Measurements from ENCODE around the gene MYL7. TPM values are rescaled to one million over a fixed set of nuclear protein-coding genes. Genes with fewer than 3 reads are reported as not detected.

The MYL7 gene
- total RNA-seq, 5 donors from 2014 or later (not counting 1 experiment from before 2014, with no cell fraction given) = not detected

- Histone ChIP-seq H3K27ac (ENCODE audit: low read length) (no peak overlapping the region), H3K9me3 (no peaks in the 10 kb centered on the region), H3K36me3 (ENCODE audit: control insufficient read depth in 2 of 2, extremely low read depth in 1 of 2, insufficient read depth in 1 of 2, low read length in 1 of 2) (no peaks in the 10 kb centered on the region), H3K4me3 (ENCODE audit: control insufficient read depth in 1 of 2, extremely low read depth in 1 of 2, low read length in 1 of 2) (no peak overlapping the region), H3K4me1 (ENCODE audit: control insufficient read depth in 1 of 2, extremely low read depth in 1 of 2, insufficient read depth in 2 of 2, low read length in 2 of 2) (no peaks in the 10 kb centered on the region), H3K27me3 (replicated peaks in 1 of 2; ENCODE audit: control insufficient read depth in 2 of 2, extremely low read depth in 1 of 2, insufficient read depth in 2 of 2, low read length in 1 of 2) (peaks cover 0 to 27% of the 10 kb centered on the region in 2 experiments)
- Mint-ChIP-seq H3K4me3 (no peak overlapping the region), H3K4me1 (no peaks in the 10 kb centered on the region), H3K27me3 (peaks cover 0 to 3% of the 10 kb centered on the region in 2 donors), H3K9me3 (no peaks in the 10 kb centered on the region), H3K36me3 (no peaks in the 10 kb centered on the region), H3K27ac (no peak overlapping the region)
- 88% methylated on average over 15 of the region's 15 CpGs for WGBS (ENCODE audit: insufficient coverage)
- DNase-seq (no peak), ATAC-seq (replicated peaks in 1 of 4) (no peak)
- CTCF ChIA-PET = no interaction called here
- POLR2A ChIA-PET = no interaction called here
These were observed 16.3 kb upstream of the MYL7 start for GRCh38 chr7:44157116-44158080.

GRCh38 chr7:44156453-44157010 lies 15.4 kb upstream of the MYL7 start:
- H3K27me3 ChIP-seq (replicated peaks in 1 of 2; ENCODE audit: control insufficient read depth in 2 of 2, extremely low read depth in 1 of 2, insufficient read depth in 2 of 2, low read length in 1 of 2) = peaks cover 0 to 23% of the 10 kb centered on the region in 2 experiments
- CTCF ChIA-PET = no interaction called here
- Mint-ChIP-seq H3K4me1 (no peaks in the 10 kb centered on the region), H3K27ac (no peak overlapping the region), H3K27me3 (no peaks in the 10 kb centered on the region), H3K4me3 (no peak overlapping the region), H3K36me3 (no peaks in the 10 kb centered on the region), H3K9me3 (no peaks in the 10 kb centered on the region)
- 83% methylated on average over 1 of the region's 4 CpGs for WGBS (ENCODE audit: insufficient coverage)
- H3K9me3 ChIP-seq = no peaks in the 10 kb centered on the region
- DNase-seq = no peak
- H3K4me3 ChIP-seq (ENCODE audit: control insufficient read depth in 1 of 2, extremely low read depth in 1 of 2, low read length in 1 of 2) = no peak overlapping the region
- H3K4me1 ChIP-seq (ENCODE audit: control insufficient read depth in 1 of 2, extremely low read depth in 1 of 2, insufficient read depth in 2 of 2, low read length in 2 of 2) = no peaks in the 10 kb centered on the region
- no peaks in the 10 kb centered on the region for H3K36me3 ChIP-seq (ENCODE audit: control insufficient read depth in 2 of 2, extremely low read depth in 1 of 2, insufficient read depth in 1 of 2, low read length in 1 of 2)
- no peak for ATAC-seq (replicated peaks in 1 of 4)
- POLR2A ChIA-PET = no interaction called here
- no peak overlapping the region for H3K27ac ChIP-seq (ENCODE audit: low read length)

GRCh38 chr7:44155191-44156185 lies 14.4 kb upstream of the MYL7 start:
- peaks cover 0 to 23% of the 10 kb centered on the region in 2 experiments for H3K27me3 ChIP-seq (replicated peaks in 1 of 2; ENCODE audit: control insufficient read depth in 2 of 2, extremely low read depth in 1 of 2, insufficient read depth in 2 of 2, low read length in 1 of 2)
- ATAC-seq (replicated peaks in 1 of 4) (no peak), DNase-seq (no peak)
- H3K4me3 Mint-ChIP-seq = no peak overlapping the region
- no peaks in the 10 kb centered on the region for H3K36me3 ChIP-seq (ENCODE audit: control insufficient read depth in 2 of 2, extremely low read depth in 1 of 2, insufficient read depth in 1 of 2, low read length in 1 of 2)
- no peaks in the 10 kb centered on the region for H3K9me3 Mint-ChIP-seq
- WGBS (ENCODE audit: insufficient coverage) = 77% methylated on average over 7 of the region's 8 CpGs
- ChIA-PET CTCF (no interaction called here), POLR2A (no interaction called here)
- H3K4me1 Mint-ChIP-seq = no peaks in the 10 kb centered on the region
- no peak overlapping the region for H3K4me3 ChIP-seq (ENCODE audit: control insufficient read depth in 1 of 2, extremely low read depth in 1 of 2, low read length in 1 of 2)
- no peaks in the 10 kb centered on the region for H3K36me3 Mint-ChIP-seq
- no peaks in the 10 kb centered on the region for H3K4me1 ChIP-seq (ENCODE audit: control insufficient read depth in 1 of 2, extremely low read depth in 1 of 2, insufficient read depth in 2 of 2, low read length in 2 of 2)
- no peak overlapping the region for H3K27ac Mint-ChIP-seq
- no peaks in the 10 kb centered on the region for H3K27me3 Mint-ChIP-seq
- H3K9me3 ChIP-seq = no peaks in the 10 kb centered on the region
- no peak overlapping the region for H3K27ac ChIP-seq (ENCODE audit: low read length)

GRCh38 chr7:44154703-44155102 lies 13.6 kb upstream of the MYL7 start:
- no peaks in the 10 kb centered on the region for H3K4me1 ChIP-seq (ENCODE audit: control insufficient read depth in 1 of 2, extremely low read depth in 1 of 2, insufficient read depth in 2 of 2, low read length in 2 of 2)
- no peaks in the 10 kb centered on the region for H3K36me3 Mint-ChIP-seq
- WGBS (ENCODE audit: insufficient coverage) = 60% methylated on average over 1 of the region's 3 CpGs
- no peak overlapping the region for H3K4me3 Mint-ChIP-seq
- no peak overlapping the region for H3K4me3 ChIP-seq (ENCODE audit: control insufficient read depth in 1 of 2, extremely low read depth in 1 of 2, low read length in 1 of 2)
- no peak overlapping the region for H3K27ac ChIP-seq (ENCODE audit: low read length)
- ATAC-seq (replicated peaks in 1 of 4) = no peak
- DNase-seq = no peak
- no peaks in the 10 kb centered on the region for H3K9me3 ChIP-seq
- H3K27me3 ChIP-seq (replicated peaks in 1 of 2; ENCODE audit: control insufficient read depth in 2 of 2, extremely low read depth in 1 of 2, insufficient read depth in 2 of 2, low read length in 1 of 2) = peaks cover 0 to 23% of the 10 kb centered on the region in 2 experiments
- H3K27me3 Mint-ChIP-seq = no peaks in the 10 kb centered on the region
- ChIA-PET POLR2A (no interaction called here), CTCF (no interaction called here)
- no peaks in the 10 kb centered on the region for H3K4me1 Mint-ChIP-seq
- H3K9me3 Mint-ChIP-seq = no peaks in the 10 kb centered on the region
- no peak overlapping the region for H3K27ac Mint-ChIP-seq
- H3K36me3 ChIP-seq (ENCODE audit: control insufficient read depth in 2 of 2, extremely low read depth in 1 of 2, insufficient read depth in 1 of 2, low read length in 1 of 2) = no peaks in the 10 kb centered on the region

- H3K9me3 Mint-ChIP-seq = no peaks in the 10 kb centered on the region
- no peaks in the 10 kb centered on the region for H3K4me1 ChIP-seq (ENCODE audit: control insufficient read depth in 1 of 2, extremely low read depth in 1 of 2, insufficient read depth in 2 of 2, low read length in 2 of 2)
- no peak overlapping the region for H3K27ac ChIP-seq (ENCODE audit: low read length)
- H3K27ac Mint-ChIP-seq = no peak overlapping the region
- WGBS (ENCODE audit: insufficient coverage) = 96% methylated on average over 5 of the region's 5 CpGs
- no peak overlapping the region for H3K4me3 ChIP-seq (ENCODE audit: control insufficient read depth in 1 of 2, extremely low read depth in 1 of 2, low read length in 1 of 2)
- H3K4me3 Mint-ChIP-seq = no peak overlapping the region
- ATAC-seq (replicated peaks in 1 of 4) (no peak), DNase-seq (no peak)
- H3K4me1 Mint-ChIP-seq = no peaks in the 10 kb centered on the region
- no peaks in the 10 kb centered on the region for H3K9me3 ChIP-seq
- H3K27me3 ChIP-seq (replicated peaks in 1 of 2; ENCODE audit: control insufficient read depth in 2 of 2, extremely low read depth in 1 of 2, insufficient read depth in 2 of 2, low read length in 1 of 2) = peaks cover 0 to 25% of the 10 kb centered on the region in 2 experiments
- ChIA-PET POLR2A (no interaction called here), CTCF (no interaction called here)
- no peaks in the 10 kb centered on the region for H3K36me3 ChIP-seq (ENCODE audit: control insufficient read depth in 2 of 2, extremely low read depth in 1 of 2, insufficient read depth in 1 of 2, low read length in 1 of 2)
- no peaks in the 10 kb centered on the region for H3K27me3 Mint-ChIP-seq
- no peaks in the 10 kb centered on the region for H3K36me3 Mint-ChIP-seq
These were observed 12.8 kb upstream of the MYL7 start for GRCh38 chr7:44153948-44154335.

All from T-cell (primary cell).